GM18502 (cell line): ENCODE measurements around the gene CCDC187.

Experiments used
- ATAC-seq: cut with Tn5 transposase; IDR thresholded peaks from one replicate; pipeline ENCODE4 v1.9.1; 2021; ENCODE audit warnings: mild to moderate bottlenecking; ENCODE audit not compliant: unreplicated experiment, poor library complexity

CCDC187 gene

GRCh38 chr9:136233868-136234267 is 70.0 kb downstream of the CCDC187 start:
- no peak for ATAC-seq

- no peak for ATAC-seq
These were observed 70.5 kb downstream of the CCDC187 start for GRCh38 chr9:136233411-136233810.

DNA sequence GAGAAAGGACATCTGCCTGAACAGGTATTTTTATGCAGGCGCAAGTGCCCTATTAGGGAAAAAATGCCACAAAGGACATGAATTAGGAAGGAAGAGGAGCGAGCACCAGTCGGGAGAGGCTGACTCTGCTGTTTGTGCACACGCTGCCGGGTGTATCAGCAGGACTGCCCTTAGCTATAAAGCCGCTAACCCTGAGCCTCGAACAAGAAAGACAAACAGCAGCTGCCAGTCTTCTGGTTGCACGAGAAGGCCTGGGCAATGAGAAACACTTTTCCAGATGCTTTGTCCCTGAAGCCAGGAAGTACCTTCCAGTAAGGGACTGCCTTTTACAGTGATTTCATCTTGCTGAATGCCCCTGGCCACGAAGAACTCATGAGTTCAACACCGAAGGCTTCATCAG is 70.9 kb downstream of the CCDC187 start:
- no peak for ATAC-seq

DNA sequence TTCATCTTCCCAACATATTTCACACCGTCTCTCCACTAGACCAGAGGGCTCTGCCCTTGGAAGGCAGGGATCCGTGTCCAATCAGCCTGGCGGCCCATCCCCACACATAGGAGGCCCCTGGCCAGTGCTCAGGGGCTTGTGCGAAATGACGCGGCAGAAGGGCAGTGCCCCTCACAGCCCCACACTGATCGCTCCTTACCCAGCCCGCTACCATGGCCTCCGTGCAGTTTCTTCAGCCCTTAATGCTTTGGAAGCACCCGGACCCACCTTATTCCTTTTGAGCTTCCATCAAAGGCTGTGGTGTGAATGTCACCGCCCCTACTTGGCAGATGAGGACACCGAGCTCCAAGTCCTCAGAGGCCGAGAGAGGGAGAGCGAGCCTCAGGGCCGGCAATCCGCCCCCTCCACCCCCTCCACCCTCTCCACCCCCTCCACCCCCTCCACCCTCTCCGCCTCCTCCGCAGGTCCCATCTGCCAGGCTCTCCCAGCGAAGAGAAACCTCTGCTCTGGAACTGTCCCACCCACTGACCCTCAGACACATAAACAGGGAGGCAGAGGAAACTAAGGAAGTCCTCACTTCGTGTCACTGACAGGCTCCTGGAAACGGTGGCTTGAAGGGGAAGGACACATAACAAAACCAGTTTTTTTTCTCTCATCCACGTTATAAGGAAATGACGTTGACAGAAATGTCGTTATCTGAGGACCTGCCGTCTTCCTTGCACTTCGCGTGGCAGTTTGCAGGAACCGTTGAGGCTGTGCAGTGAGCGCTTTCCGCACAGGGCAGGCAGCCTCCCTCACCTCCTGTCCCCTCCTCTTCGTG is 72.2 kb downstream of the CCDC187 start:
- ATAC-seq, result no peak

DNA sequence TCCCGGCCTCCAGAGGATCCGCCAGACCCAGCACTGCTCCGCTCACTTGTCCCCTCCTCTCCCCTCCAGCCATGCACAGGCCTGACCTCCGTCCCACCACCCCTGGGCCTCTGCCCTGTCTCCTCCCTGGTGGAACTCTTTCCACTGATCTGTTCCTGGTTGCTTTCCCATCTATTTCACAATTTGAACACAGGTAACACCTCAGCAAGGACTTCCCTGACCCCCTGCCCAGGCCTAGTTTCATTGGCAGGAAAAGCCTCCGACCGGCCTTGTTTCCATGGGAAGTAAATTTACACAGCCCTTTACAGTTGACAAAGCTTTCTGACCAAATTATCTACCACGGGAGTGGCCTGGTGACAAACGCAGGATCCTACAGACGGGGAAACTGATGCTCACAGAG is 73.1 kb downstream of the CCDC187 start:
- ATAC-seq, result no peak

GRCh38 chr9:136230365-136230764 is 73.5 kb downstream of the CCDC187 start:
- no peak for ATAC-seq

- no peak for ATAC-seq
These were observed 74.5 kb downstream of the CCDC187 start for GRCh38 chr9:136229096-136230065.

DNA sequence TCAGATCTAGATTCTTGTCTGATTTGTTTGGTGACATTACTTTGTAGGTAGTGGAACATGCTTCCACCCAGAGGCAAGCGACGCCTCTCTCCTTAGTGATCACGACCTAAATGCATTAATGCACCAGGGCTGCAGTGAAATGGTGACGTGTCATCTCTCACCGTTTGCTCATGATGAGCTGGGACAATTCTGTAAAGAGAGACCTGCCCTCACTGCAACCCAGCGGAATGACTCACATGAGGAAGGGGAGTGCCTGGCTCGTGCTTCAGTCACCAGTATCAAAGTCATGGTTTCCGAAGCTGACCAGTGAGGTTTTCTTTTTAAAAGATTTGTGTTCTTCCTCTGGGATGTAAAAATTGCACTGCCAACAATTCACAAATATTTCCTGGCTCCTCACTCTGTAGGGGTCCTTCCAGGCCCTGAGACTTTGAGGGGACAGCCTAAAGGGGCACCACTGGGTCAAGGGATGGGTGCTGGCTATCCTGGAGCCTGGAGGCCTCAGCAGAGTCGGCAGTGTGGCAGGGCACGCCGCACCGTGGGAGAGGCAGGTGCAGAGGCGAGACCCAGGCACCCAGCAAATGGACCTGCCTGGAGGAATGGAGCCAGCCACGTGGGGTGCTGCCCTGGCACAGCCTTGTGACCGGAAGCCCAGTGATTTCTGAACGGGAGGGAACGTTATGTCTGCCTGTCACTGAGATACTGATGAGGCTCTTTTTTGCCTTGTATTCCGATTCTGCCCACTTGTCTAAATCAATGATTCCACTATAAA is 75.6 kb downstream of the CCDC187 start:
- ATAC-seq, result no peak

DNA sequence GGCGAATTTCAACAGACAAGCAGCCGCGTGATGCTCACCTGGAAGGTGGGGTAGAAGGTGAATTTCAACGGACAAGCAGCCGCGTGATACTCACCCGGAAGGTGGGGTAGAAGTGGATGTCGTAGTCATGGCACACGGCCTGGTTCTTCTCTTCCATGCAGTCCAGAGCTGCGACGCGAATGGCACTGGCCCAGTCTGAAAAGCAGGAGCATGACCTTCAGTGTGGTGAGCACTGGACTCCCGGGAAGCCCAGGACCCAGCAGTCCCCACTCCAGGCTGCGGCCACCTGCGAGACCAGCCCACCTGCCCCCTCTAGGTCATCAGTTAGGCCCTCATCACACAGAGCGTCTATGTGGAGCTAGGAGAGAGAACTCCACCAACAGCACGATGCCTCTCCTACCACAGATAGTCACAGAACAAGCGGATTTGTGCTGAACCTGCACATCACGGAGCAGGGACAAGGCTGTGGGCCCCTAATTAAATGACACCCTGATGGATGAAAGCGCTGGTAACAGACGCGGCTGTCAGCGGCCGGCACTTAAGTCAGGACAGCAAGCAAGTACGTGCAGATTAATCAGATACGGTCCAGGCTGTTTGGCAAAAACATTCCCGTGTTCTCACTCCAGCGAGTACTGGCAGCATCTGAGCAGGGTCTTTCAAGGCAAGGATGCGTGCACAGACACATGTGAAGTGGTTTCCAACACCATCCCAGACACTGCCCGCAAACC is 77.0 kb downstream of the CCDC187 start:
- ATAC-seq, result no peak

- peak; percentile 76 for ATAC-seq
These were observed 77.9 kb downstream of the CCDC187 start for GRCh38 chr9:136225748-136226679.

DNA sequence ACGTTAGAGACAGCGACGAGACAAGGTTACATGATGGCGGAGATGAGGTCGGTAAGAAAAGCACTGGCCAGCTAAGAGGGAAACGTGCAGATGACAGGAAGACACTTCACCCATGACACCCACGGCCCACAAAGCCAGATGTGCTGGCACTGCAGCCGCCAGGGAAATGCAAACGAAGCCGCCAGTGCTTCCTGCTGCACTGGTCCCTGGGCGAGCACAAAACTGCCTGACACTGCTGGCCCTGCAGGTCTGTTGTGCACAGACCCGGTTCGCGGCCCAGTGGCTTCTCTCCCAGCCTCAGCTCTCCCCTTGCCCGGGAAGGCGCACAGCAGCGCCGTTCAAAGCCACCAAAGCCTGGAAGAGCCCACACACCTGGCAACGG is 78.5 kb downstream of the CCDC187 start:
- peak; percentile 55 for ATAC-seq

DNA sequence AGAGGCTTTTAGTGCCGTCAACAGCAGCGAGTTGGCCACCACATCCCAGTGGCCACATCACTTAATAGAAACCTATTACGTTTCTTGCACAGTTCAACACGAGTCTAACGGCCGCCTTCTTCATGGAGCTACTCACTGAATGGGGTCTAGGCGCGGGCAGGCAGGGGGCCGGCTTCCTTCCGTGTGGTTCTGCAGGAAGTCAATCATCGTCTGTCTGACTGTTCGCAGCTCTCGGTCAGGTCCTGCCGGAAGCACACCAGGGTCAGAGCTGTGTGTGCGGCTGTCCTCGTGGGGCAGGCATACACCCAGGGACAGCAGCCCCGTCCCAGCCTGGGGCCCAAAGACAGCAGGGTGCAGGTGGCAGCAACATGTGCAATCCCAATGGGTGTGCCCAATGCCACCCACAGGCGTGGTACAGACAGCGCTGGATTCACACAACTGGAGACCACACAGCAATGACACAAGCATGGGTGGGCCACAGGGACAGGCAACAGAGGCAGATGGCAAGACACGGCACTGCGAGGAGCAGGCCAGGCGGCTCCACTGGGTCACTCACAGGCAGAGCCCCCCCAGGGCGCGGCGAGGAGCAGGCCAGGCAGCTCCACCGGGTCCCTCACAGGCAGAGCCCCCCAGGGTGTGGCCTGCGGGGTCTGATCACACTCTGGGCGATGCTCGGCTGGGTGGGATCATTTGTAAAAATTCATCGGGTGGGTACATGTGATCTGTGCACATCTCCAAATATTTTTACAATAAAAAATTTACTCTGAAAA is 79.8 kb downstream of the CCDC187 start:
- no peak for ATAC-seq

DNA sequence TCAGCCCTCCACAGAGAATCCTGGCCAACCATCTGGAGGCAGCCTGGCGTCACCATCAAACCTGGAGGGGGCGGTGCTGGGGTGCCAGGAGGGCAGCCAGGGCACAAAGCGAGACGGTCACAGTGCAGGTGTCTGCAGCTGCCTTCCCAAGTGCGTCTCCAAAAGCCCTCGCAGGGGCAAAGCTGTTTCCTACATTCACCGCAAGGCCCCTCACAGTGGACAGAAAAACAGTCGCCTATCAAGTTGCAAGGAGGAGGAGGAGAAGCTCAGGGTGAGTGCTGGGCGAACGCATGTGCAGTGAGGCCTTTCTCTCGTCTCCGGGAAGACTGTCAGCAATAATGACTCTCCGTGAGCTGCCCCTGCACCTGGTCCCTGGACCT is 81.0 kb downstream of the CCDC187 start:
- ATAC-seq, result no peak

DNA sequence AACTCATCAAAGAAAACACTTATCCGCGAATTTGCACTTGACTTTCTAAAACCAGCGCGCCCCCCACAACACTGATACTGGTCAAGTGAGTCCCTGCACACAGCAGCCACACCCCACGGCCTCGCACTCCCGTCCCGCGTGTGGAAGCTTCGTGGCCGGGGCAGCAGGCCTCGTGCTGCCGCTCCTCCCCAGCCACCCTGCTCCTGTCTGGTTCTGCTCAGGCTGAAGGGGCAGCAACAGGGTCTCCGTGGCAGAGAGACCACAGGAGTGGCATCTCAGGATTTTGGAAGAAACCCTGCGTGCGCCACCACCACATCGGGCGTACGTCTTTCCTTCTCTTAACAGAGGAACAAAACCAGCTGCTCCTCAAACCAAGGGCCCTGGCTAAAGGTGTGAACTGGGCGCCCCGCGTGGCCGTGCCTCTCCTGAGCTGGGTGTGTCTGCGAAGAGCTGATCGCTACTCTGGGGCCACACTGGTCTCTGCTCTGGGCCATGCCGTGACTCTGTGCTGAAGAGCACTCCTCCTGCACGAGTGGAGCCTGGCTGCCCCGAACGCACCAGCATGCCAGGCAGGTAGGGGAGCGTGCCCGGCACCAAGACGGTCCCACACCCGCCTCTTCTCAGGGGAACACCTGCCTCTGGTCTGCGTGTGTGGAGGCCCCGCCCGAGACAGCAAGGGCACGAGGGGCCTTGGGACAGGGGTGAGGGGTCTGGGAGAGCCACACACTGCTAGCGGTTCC is 81.6 kb downstream of the CCDC187 start:
- no peak for ATAC-seq

GRCh38 chr9:136220017-136220729 is 83.7 kb downstream of the CCDC187 start:
- ATAC-seq, result no peak

DNA sequence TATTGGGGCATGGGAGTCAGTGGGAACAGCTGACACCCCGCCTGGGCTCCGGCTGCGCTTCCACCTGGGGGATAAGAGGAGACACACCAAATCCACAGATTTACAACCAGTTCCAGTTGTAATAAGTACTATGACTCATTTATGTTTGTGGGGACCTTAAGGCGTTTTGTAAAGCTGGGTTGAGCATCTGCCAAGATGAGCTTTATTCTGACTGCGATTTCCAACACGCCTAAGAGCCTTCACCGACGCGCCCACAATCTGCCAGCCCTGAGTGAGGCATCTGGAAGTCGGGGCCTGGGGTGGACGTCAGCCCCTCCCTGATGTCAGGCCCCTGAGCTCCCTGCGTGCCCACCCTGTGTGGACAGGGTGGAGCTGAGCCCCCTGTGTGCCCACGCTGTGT is 84.6 kb downstream of the CCDC187 start:
- no peak for ATAC-seq

DNA sequence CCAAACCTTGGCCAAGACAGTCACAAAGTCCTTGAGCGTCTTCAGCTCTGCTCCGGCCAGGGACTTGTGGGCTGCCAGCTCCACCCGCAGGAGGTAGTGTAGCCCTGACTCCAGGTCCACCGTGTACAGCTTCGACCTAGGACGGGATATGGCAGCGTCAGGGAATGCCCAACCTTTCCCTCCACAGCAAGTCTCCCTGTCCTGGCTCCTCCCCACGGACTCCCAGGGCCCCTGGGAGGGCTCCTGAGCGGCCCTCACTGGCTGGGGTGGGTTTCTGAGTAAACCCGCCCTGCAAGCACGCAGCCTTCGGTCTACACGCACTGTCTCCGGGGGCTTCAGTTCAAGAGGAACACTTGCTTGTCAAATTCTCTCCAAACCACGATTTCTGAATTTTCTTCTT is 85.2 kb downstream of the CCDC187 start:
- ATAC-seq, result no peak
